SH-SY5Y (cell line): ENCODE results near the gene VMP1.

Experiments
- GATA2 ChIP-seq: IDR thresholded peaks from 2 replicates; pipeline ENCODE4 v1.6.1; 2011; ENCODE audit warnings: mild to moderate bottlenecking, low read depth, low read length
- GATA3 ChIP-seq: IDR thresholded peaks from 2 replicates; pipeline ENCODE4 v1.6.1; 2011; ENCODE audit warnings: low read depth, mild to moderate bottlenecking, low read length, moderate library complexity

DNA sequence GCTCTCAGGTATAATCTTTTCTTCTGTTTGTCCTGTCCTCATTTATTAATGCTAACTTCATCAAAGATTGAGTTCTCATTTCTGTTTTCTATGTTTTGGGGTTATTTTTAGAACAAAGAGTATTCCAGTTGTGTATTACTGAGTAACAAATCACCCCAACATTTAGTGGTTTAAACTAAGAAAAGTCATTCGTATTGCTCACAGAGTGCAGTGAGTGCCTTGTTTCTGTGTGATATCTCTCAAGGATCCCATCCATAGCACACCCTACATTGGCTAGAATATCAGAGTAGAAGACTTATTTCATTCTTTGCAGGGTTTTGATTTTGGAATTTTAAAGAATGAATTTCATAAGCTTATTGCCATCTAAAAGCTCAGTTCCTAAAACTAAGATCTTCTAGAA is 72.1 kb downstream of the VMP1 start:
- TF ChIP-seq GATA2 = no peak
- TF ChIP-seq GATA3 = no peak
